Prostate gland (tissue), 2 donors: ENCODE data around the gene ADIPOQ. TPM values are rescaled to one million over a fixed set of nuclear protein-coding genes. Genes with fewer than 3 reads are reported as not detected.
"Not testable (repeated sequence)": the region's sequence is repeated elsewhere in the genome, so short reads cannot be mapped to it uniquely, and the experiment has no call there.

ENCODE experiments used
- DNase-seq: peaks from one replicate; pipeline ENCODE4 v3.0.0-alpha.2; 2019; ENCODE audit warnings: low spot score
- H3K27ac ChIP-seq, 2 donors: fragments of 200-600 bp; sonication (generic); 2 replicates each; pipeline ENCODE4 v1.5.1; 2017 to 2019
- H3K27me3 ChIP-seq: fragments of 200-600 bp; sonication (generic); replicated peaks from 2 replicates; pipeline ENCODE4 v1.5.1; 2019; ENCODE audit not compliant: insufficient read depth
- H3K36me3 ChIP-seq, 2 donors: fragments of 200-600 bp; sonication (generic); 1 replicate in 1 of 2; 2 replicates in 1 of 2; pipeline versions ENCODE4 v1.5.1 to v1.8.1; 2017 to 2019
- H3K4me1 ChIP-seq: fragments of 200-600 bp; sonication (generic); replicated peaks from 2 replicates; pipeline ENCODE4 v1.5.1; 2019
- H3K4me3 ChIP-seq, 2 donors: fragments of 200-600 bp; sonication (generic); 2 replicates each; pipeline ENCODE4 v1.5.1; 2017 to 2019
- H3K9me3 ChIP-seq: fragments of 200-600 bp; sonication (generic); 2 replicates; pipeline ENCODE4 v1.5.1; 2017
- POLR2A ChIP-seq: fragments of 450-650 bp; IDR thresholded peaks from one replicate; pipeline ENCODE4 v1.6.1; 2016; ENCODE audit warnings: antibody characterized with exemption, mild to moderate bottlenecking
- POLR2AphosphoS5 ChIP-seq: sonication (generic); formaldehyde crosslinking; IDR thresholded peaks from one replicate; pipeline ENCODE4 v1.6.1; 2017; ENCODE audit warnings: antibody characterized with exemption
- WGBS: methylation state at CpG from one replicate; pipeline ENCODE4 v1.1.5; 2018; 5-methylcytosine and 5-hydroxymethylcytosine counted together
- intact Hi-C: fragments of 100-400 bp; cut with DNase I; formaldehyde crosslinking; loops from one replicate; pipeline ENCODE4 v1.14.2; 2022
- total RNA-seq, 2 donors: library from RNA; depleted of rRNA; stranded (reverse); fragments of >200 nt; gene quantifications; one replicate each; pipeline ENCODE4 v1.1.0, GENCODE V29; 2016
- TF ChIP-seq, protein P1 (sequence below), 4 experiments: fragments of 200-600 bp in 2 of 4; fragments of 450-650 bp in 2 of 4; sonication (generic) in 2 of 4; IDR thresholded peaks; 1 replicate in 3 of 4; 2 replicates in 1 of 4; pipeline ENCODE4 v1.5.1; 2016 to 2019; ENCODE audit warnings: antibody characterized with exemption in 4 of 4, mild to moderate bottlenecking in 2 of 4, moderate library complexity in 2 of 4

ADIPOQ gene
- total RNA-seq, 2 donors from 2014 or later = not detected

- H3K36me3 ChIP-seq = no peaks in the 10 kb centered on the region
- H3K9me3 ChIP-seq = no peaks in the 10 kb centered on the region
- H3K4me1 ChIP-seq = no peaks in the 10 kb centered on the region
- H3K27me3 ChIP-seq = no peaks in the 10 kb centered on the region
- H3K27ac ChIP-seq = no peak overlapping the region
- H3K4me3 ChIP-seq = no peak overlapping the region
- intact Hi-C loops = no loop called here
- TF ChIP-seq POLR2A (no peak), POLR2AphosphoS5 (no peak)
- TF ChIP-seq, protein P1, sequence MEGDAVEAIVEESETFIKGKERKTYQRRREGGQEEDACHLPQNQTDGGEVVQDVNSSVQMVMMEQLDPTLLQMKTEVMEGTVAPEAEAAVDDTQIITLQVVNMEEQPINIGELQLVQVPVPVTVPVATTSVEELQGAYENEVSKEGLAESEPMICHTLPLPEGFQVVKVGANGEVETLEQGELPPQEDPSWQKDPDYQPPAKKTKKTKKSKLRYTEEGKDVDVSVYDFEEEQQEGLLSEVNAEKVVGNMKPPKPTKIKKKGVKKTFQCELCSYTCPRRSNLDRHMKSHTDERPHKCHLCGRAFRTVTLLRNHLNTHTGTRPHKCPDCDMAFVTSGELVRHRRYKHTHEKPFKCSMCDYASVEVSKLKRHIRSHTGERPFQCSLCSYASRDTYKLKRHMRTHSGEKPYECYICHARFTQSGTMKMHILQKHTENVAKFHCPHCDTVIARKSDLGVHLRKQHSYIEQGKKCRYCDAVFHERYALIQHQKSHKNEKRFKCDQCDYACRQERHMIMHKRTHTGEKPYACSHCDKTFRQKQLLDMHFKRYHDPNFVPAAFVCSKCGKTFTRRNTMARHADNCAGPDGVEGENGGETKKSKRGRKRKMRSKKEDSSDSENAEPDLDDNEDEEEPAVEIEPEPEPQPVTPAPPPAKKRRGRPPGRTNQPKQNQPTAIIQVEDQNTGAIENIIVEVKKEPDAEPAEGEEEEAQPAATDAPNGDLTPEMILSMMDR (IDR thresholded peaks at IDR 0.05) = no peak
- no peak for DNase-seq
These were observed 48.4 kb downstream of the ADIPOQ start for GRCh38 chr3:186890911-186891310.

DNA sequence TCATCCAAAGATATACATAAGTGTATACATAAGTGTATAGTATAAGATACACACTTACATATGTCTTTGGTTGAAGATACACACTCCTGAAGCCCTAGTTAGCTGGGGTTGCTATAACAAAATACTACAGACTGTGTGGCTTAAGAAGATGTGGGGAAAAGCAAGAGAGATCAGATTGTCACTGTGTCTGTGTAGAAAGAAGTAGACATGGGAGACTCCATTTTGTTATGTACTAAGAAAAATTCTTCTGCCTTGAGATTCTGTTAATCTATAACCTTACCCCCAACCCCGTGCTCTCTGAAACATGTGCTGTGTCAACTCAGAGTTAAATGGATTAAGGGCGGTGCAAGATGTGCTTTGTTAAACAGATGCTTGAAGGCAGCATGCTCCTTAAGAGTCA, 50.6 kb downstream of the ADIPOQ start:
- H3K27ac ChIP-seq, H3K9me3 ChIP-seq, DNase-seq, H3K4me3 ChIP-seq, H3K36me3 ChIP-seq, H3K27me3 ChIP-seq, intact Hi-C loops, H3K4me1 ChIP-seq: not testable (repeated sequence)
- WGBS = 20% methylated on average over 1 of the region's 2 CpGs

- 71% methylated on average over 5 of the region's 5 CpGs for WGBS
- no peaks in the 10 kb centered on the region for H3K27me3 ChIP-seq
- H3K4me3 ChIP-seq = no peak overlapping the region
- intact Hi-C loops = no loop called here
- H3K27ac ChIP-seq = no peak overlapping the region
- DNase-seq = no peak
- no peaks in the 10 kb centered on the region for H3K4me1 ChIP-seq
- no peak for TF ChIP-seq POLR2AphosphoS5
- TF ChIP-seq, protein P1 (IDR thresholded peaks at IDR 0.05) = no peak
- TF ChIP-seq POLR2A = no peak
- no peaks in the 10 kb centered on the region for H3K36me3 ChIP-seq
- H3K9me3 ChIP-seq = no peaks in the 10 kb centered on the region
These were observed 52.9 kb downstream of the ADIPOQ start for GRCh38 chr3:186895406-186895805.

- H3K36me3 ChIP-seq = no peaks in the 10 kb centered on the region
- H3K4me3 ChIP-seq = no peak overlapping the region
- TF ChIP-seq, protein P1 (IDR thresholded peaks at IDR 0.05) = no peak
- TF ChIP-seq POLR2A (no peak), POLR2AphosphoS5 (no peak)
- no peaks in the 10 kb centered on the region for H3K4me1 ChIP-seq
- intact Hi-C loops = no loop called here
- H3K27ac ChIP-seq = no peak overlapping the region
- H3K9me3 ChIP-seq = no peaks in the 10 kb centered on the region
- WGBS = 84% methylated on average over 4 of the region's 4 CpGs
- no peaks in the 10 kb centered on the region for H3K27me3 ChIP-seq
- no peak for DNase-seq
These were observed 53.5 kb downstream of the ADIPOQ start for GRCh38 chr3:186896006-186896405.

DNA sequence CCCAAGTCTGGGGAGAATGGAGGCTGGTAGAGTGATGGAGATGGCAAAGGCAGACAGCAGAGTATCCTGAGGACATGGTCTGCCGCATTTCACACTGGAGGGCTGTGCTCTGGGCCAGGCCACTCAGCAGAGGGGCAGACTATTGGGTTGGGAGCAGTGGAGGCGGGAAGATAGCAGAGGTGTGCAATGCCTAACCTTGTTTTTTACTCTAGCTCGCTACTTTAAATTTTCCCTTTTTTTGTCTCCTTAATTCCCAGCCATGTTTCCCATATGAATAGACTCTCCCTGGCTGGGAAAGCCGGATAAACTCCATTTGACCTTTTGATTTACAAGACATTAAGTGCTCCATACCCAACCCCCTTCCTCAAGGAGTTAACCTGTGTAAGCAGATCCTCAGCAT, 54.4 kb downstream of the ADIPOQ start:
- Histone ChIP-seq H3K4me3 (no peak overlapping the region), H3K27ac (no peak overlapping the region), H3K4me1 (no peaks in the 10 kb centered on the region), H3K9me3 (no peaks in the 10 kb centered on the region), H3K27me3 (no peaks in the 10 kb centered on the region), H3K36me3 (no peaks in the 10 kb centered on the region)
- intact Hi-C loops = no loop called here
- TF ChIP-seq, protein P1 (IDR thresholded peaks at IDR 0.05) = no peak
- no peak for TF ChIP-seq POLR2A
- no peak for TF ChIP-seq POLR2AphosphoS5
- DNase-seq = no peak
- 55% methylated on average over 4 of the region's 4 CpGs for WGBS
